GM18508 (cell line): ENCODE measurements around the gene SMIM5.

Source experiments
- ATAC-seq: cut with Tn5 transposase; IDR thresholded peaks from one replicate; pipeline ENCODE4 v1.9.1; 2021; ENCODE audit warnings: moderate number of reproducible peaks; ENCODE audit not compliant: insufficient read depth, unreplicated experiment

The SMIM5 gene

DNA sequence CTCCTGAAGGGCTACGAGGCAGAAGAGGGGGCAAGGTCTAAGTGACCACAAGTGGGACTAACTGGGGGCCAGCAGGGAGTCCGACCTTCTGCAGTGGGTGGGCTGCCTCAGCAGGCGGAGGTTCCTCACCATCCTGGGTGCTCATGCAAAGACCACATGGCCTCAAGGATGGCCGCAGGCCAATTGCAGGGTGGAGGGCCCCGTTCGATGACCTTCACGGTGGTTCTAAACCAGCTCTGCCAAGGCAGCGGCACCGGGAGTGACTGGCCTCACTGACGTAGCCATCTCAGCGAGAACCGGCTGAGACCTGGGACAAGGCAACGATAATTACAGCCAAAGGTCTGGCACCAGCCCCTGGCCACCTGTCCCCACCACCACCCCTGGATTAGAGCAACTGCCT, 5.7 kb downstream of the SMIM5 start:
- ATAC-seq, result no peak

DNA sequence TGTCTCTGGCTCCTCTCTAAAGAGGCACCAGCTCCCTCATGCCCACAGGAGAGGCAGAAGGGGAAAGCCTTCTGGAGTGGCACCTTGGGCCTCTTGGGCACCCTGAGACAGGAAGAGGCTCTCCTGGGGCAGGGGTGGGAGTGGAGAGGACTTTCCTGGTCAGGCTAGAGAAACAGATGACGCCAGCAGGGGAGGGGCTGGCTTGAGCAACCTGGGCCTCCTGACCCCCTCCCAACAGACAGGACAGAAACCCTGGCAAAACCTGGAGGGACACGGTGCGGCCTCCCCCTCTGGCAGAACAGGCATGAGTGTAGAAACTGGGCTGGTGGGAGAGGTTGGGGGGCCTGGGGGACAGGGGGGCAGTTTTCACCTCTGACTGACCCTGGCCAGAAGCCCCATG, 6.1 kb downstream of the SMIM5 start:
- ATAC-seq, result no peak

DNA sequence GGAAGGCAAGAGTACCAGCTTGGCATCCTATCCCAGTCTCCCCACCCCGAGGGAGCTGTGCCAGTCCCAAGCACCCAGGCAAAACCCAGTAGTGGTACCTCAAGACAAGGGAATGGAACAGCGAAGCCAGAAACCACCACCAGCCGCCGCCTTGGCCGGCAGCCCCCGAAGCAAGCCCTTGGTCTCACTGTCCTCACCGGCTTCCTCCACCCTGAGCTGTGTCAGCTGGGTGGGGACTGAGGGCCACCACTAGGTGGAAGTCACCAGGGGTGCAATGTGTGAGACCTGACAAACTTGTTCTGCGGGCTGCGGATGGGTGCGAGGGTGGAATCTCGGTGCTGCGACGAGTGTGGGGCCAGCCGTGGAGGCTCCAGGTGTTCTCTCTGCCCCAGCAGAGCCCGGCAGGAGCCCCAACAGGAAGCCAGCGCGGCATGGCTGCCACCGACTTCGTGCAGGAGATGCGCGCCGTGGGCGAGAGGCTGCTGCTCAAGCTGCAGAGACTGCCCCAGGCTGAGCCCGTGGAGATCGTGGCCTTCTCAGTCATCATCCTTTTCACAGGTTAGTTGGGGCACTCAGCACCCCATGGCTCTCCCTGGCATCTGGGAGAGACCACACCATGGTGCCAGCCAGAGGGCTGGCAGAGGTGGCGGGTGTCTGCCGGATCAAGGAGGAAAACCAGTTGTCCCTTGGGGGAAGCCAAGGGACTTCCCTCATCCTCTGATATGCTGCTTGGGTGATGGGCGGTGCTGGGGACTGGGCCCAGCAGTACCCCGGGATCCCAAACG, 6.7 kb downstream of the SMIM5 start:
- no peak for ATAC-seq

DNA sequence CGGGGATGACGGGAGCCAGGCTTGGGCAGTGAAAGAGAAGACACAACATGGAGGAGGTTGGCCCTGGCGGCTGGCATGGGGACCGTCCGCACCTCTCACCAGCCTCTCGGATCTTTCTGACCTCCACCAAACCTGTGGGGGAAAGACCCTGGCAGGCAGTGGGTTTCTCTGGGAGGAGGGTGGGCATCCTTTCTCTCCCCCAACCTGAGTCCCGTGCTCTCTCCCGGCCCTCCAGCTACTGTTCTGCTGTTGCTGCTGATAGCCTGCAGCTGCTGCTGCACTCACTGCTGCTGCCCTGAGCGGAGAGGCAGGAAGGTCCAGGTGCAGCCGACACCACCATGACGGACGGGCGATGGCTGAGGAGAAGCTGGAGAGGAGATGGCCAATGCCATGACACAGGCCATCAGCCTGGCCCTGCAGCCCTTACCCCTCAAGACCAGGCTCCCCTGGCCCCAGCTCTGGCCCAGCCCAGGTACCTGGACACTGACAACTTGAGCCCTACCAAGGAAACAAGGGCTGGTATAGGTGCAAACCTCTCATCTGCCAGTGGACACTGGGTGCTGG, 7.4 kb downstream of the SMIM5 start:
- ATAC-seq, result no peak

DNA sequence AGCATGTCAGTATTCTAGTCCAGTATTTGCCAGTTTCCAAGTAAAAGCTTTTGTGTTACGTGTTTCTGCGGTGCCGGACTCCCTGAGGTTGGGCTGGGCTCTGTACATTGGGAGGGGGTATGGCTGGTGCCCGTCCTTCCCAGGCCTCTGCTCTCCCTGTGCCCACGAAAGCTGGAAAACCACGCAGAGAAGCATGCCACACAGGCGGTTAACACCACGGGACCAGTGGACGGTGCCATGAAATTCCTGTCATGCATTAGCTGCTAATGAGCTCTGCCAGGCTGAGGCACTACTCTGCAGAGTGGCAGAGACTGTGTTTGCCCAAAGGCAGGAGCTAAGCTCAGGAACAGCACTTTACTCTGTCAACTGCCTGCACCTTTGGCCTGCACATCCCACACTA, 8.1 kb downstream of the SMIM5 start:
- ATAC-seq, result no peak

DNA sequence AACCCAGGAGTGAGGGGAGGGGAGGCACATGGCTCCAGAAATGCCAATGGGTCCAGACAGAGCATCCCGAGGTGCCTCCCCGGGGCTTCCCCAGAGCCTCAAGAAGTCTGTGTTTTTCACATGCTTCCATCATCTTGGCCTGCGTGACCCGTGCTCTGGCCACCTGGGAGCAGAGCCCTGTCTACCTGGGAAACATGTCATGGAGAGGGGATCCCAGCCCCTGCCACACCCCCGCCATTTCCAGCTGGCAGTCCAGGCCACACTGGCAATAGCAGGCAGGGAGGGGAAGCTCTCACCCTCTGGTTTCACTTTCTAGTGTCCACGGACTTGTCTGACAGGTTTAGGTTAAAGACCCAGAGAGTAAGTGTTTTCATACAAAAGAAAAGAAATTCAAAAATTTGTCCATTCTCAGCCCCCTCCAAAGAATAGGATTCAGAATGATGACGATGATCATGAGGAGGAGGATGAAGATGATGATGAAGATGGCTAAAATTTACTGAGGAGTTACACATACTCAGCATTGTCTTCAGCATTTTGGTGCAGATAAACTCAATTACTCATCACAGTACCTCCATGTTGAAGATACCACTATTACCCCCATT, 9.0 kb downstream of the SMIM5 start:
- no peak for ATAC-seq

DNA sequence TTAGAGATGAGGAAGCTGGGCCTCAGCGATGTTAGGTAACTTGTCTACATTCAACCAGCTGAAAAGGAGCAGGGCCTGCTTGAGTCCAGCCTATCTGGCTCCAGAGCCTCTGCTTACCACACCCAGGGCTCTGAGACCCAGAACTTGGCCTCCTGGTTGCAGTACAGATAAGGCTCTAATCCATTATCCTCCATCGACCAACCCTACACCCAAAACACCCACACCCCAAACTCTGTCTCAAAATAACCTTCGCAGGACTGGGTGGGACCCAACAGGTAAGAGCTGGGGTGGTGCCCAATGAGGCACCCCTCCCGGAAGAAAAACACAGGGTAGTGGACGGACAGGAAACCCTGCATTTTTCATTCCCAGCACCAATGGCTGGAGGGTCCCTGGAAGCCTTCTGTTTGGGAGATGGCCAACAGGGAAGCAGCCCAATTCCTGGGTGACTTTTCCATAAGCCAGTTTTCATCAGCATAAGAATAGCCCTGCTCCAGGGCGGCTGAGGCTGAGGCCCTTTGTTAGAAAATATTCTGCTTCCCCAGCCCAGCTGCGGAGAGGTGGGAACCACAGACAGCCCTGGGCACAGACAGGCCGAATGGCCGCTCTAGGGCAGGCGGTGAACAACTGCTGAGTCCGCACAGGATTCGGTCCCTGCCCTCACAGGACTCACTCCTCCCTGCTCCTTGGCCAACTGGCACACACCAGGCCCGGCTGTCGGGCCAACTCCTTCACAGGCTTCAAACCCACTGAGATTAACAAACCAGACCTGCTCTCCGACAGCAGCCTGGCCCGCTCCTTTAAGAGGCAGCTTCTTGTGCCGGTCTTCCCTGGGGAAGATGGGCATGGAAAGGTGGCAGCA, 9.8 kb downstream of the SMIM5 start:
- ATAC-seq, result no peak

DNA sequence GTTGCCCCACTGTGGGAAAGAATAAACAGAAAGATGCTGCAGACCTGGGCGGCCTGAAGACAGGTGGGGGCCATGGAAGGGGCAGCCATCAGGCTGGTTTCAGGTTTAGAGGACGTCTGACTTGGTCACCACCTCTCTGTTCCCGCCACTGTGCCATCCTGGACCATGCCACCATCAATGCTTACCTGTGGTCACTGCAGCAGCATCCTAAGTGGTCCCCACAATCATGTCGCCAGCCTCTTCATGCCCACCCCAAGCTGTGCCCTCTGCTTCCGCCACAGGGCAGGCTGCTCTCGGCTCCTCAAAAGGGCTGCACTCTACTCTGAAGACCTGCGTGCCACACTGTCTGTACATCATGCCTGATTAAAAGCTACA, 10.4 kb downstream of the SMIM5 start:
- no peak for ATAC-seq

DNA sequence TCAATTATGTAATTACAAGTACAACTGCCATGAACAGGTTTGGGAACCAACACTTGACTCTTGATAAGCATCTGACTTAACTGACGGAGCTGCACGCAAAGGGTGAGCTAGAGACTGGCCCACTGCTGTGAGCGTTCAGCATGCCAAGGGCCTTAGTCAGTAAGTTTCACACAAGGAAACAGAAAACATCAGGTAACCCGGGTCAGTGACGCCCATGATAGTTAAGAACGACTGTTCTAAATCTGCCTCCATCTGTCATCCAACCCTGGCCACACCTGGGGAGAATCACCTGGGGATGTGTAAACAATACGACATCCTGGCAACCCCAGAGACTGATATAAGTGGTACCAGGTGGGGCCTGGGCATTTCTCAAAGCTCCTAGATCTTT, 12.3 kb downstream of the SMIM5 start:
- ATAC-seq, result no peak

DNA sequence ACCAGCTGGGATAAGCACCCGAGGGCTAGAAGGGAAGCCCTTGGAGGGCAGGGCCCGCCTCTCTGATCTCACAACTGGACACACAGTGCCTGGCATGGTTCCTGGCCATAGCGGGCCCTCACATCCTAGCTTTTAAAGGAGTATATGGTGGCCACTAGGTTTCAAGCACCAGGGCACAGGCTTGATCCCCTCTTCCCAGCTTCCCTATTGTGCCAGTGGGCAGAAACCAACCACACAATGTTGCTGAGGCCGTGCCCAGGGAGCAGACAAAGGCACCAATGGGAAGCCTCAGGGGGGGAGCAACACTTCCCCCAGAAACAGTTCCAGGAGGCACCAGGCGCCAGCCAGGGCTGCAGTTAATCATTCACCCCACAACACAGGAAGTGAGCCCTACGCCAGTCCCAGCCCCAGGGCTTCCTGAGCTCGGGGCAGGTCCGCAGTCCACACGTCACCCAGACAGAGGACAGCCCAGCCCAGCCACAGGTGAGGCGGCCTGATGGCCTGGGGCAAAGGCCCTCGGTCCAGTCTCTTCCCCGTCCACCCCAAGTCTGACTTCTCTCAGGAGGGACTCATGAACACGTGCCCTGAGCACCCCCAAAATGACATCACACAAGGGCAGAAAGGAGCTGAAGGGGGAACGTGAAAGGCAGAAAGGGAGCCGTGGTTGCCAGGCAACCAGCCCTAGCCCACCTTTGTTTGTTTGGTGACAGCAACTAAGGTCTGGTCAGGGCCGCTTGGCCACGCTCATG, 12.8 kb downstream of the SMIM5 start:
- ATAC-seq, result peak; percentile 80

DNA sequence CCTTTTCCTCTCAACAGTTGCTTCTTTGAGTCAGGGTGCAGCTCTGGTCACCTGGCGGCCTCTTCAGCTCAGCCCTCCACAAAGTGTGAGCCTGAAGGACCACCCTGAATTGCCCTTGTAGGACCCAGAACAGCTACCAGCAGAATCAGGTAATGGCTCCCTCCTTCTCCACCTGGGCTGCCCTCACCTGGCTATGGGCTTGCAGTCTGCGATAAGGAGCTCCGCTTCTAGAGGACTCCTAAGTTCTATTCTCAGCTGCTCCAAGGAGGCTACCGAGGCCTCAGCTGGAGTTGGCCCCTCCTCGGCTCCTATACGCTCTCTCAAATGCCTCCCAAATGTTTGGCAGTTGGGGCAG, 13.4 kb downstream of the SMIM5 start:
- no peak for ATAC-seq

DNA sequence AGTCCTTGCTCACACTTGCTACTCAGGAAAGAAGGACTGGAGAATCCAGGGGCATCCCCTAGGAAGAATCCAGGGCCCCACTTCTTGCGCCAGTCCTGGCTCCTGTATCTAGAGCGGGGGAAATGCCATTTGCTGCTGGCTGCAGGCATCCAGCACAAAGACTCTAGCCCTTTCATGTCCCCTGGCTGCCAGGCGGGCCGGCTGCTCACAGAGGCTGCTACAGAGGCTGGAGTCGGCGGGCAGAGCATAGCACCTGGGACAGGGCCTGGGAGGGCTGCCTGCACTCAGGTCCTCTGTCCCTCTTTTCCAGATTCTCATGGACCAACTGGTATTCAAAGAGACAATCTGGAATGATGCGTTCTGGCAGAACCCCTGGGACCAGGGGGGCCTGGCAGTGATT, 13.8 kb downstream of the SMIM5 start:
- ATAC-seq, result no peak

DNA sequence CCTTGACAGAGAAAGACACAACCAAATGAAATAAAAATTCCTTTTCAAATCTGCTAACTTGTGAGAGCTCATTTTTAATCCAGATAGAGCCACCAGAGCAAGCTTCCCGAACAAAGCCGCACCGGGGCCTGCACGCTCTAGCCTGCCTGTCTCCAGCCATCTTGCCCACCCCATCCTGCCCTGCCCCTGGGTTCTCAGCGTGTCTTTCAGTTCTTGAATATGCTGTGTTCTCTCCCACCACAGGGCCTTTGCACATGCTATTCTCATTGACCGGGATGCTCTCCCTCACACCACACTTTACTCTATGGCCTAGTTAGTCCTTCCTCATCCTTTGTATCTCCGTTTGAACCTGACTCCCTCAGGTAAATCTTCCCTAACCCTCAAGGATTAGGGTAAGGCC, 14.7 kb downstream of the SMIM5 start:
- no peak for ATAC-seq

DNA sequence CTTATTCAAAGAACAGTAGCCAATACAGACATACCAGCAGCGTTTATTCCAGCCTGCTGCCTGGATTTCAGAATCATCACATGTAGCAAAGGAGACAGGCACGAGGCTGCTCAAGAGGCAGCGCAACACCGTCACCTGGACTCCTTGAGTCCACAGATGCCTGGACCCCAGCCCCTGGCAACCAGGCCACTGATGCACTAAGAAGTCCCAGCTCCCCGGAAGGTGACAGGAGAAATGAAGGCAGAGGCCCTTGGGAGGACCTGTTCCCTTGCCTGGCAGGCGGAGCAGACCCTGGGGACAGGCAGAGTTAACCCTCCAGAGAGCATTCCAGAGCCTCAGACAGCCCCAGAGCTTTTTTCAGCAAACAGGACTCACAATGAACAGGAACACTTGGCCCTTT, 16.5 kb downstream of the SMIM5 start:
- ATAC-seq, result no peak

DNA sequence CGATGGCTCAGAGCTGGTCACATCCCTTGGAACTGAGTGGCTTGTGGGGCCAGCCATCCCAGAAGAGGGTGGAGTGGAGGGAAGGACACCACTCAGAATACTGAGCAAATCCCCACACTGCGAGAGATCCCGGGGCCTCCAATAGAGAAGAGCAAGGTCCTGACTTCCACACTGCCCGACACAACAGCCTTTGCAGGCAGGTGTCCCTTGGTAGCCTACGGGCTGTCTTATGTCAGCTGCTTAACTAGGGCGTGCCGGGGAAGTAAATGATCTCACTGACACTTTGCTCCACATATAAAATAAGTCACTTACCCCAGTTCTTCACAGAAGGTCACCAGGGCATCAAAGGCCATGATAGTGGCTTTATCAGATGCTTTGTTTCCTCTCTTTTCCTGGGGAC, 17.6 kb downstream of the SMIM5 start:
- no peak for ATAC-seq

DNA sequence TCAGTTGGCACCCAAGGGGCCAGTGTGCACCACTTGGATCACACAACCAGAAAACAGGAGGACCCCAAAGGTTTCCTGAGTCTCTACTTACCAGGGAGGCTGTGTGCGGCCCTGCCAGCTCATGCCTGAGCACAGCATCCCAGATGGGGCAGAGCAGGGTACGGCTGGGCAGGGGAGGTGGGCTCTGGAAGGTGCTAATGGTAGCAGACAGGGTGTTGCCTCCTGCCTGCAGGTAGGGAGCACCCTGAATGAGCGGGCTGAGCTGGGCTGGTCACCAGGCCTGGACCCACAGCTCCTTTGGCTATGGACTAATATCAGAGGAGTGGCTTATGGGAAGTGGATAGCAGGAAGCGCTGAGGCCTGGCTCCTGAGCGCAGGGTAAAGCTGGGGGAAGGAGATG, 19.1 kb downstream of the SMIM5 start:
- no peak for ATAC-seq

DNA sequence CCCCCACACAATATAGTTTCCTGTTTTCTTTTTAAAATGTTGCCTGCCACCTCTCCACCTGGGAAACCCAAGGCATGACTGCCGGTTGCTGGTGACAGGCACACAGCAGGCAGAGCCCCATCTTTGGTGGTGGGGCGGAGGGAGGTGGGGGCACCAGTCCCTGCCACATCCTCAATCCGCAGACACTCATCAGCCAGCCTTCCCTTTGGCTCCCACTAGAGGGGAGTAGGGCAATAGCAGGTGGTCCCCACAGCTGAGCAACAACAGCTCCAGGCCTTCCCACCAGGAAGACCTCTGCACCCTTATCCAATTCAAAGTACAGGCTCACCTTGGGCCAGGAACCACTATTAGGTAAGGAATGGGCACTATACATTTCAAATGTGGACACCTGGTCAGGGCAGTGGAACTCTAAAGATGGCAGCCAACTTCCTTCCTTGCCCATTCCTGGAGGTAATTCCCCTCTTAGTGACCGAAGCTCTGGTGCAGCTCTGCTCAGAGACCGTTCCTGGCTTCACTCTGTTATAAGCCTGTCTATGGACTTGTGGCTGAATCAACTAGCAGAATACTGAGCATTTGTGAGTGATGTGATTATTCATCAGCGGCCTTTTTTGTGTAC, 19.8 kb downstream of the SMIM5 start:
- ATAC-seq, result no peak

DNA sequence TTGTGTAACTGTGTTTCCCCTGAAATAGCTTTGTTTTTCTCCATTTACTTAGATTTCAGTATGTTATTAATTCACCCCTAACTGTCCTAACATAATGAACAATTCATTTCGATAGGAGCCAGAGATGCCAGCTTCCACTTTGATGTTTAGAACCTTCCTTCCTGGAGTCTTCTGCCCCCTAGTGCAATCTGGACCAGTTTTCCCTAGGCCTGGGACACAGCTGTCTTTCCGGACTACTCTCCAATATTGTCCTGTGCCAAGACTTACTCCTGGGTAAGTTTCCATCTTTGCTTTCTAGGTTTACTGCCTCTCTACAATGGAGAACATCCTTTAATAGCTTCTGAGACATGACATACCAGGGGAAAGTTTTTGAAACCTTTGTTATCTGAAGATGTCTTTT, 20.9 kb downstream of the SMIM5 start:
- no peak for ATAC-seq

DNA sequence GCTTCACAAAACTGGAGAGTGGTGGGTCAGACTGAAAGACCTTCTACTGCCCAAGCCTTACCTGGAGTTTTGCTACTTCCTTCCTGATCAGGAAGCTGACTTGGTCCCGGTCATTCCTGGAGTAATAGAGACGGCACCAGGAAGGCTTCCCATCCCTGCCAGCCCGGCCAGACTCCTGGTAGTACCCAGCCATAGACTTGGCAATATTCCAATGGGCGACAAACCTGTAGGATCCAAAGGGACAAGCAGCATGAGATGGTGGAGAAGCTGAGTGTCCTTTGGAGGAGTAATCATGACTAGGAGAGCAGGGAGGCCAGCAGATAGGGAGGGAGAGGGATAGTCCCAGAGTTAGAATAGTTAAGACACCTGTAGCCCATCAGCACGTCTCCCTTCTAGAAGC, 25.0 kb downstream of the SMIM5 start:
- ATAC-seq, result no peak

DNA sequence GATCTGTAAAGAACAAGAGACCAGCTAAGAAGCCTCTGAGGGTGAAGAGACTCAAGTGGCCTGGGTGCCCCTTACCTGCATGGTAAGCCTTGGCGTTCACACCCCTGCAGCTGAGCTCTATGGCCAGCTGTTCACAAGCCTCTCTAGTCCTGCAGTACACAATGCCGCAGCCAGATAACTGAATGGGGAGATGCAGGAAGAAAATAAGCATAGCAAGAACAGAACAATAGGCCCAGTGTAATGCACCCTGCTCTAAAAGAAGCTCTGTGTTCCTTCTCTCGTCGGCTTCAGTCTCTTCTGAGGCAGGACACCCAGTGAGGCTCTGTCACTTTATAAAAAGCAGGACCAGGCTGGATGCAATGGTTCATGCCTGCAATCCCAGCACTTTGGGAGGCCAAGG, 28.3 kb downstream of the SMIM5 start:
- ATAC-seq, result no peak
